Smooth muscle cell (in vitro differentiated cells): ENCODE measurements around the gene SMPD3. TPM values are rescaled to one million over a fixed set of nuclear protein-coding genes. Genes with fewer than 3 reads are reported as not detected.

Experiments
- DNase-seq: peaks from one replicate; lab custom pipeline; 2025; ENCODE audit not compliant: unreplicated experiment; lab: John Stamatoyannopoulos, UW
- H2AFZ ChIP-seq: fragments of 200-600 bp; sonication (generic); 2 replicates; pipeline ENCODE4 v1.6.0; 2016; ENCODE audit warnings: antibody characterized with exemption, low read depth, mild to moderate bottlenecking
- H3F3A ChIP-seq: fragments of 200-600 bp; sonication (generic); 2 replicates; pipeline ENCODE4 v1.6.0; 2017; ENCODE audit warnings: antibody characterized with exemption, low read depth
- H3K27ac ChIP-seq: fragments of 200-600 bp; sonication (generic); 2 replicates; pipeline ENCODE4 v1.5.1; 2016; ENCODE audit warnings: low read depth, mild to moderate bottlenecking
- H3K27me3 ChIP-seq: fragments of 200-600 bp; sonication (generic); 2 replicates; pipeline ENCODE4 v1.6.1; 2016; ENCODE audit warnings: low read depth, mild to moderate bottlenecking
- H3K36me3 ChIP-seq: fragments of 200-600 bp; sonication (generic); 2 replicates; pipeline ENCODE4 v1.5.1; 2016; ENCODE audit warnings: low read depth
- H3K4me1 ChIP-seq: fragments of 200-600 bp; sonication (generic); 2 replicates; pipeline ENCODE4 v1.5.1; 2016; ENCODE audit warnings: low read depth
- H3K4me2 ChIP-seq: fragments of 200-600 bp; sonication (generic); 2 replicates; pipeline ENCODE4 v1.6.0; 2016; ENCODE audit warnings: mild to moderate bottlenecking
- H3K4me3 ChIP-seq: fragments of 200-600 bp; sonication (generic); 2 replicates; pipeline ENCODE4 v1.5.1; 2016; ENCODE audit warnings: mild to moderate bottlenecking
- H3K79me2 ChIP-seq: fragments of 200-600 bp; sonication (generic); 2 replicates; pipeline ENCODE4 v1.6.0; 2016; ENCODE audit warnings: low read depth, mild to moderate bottlenecking
- H3K9ac ChIP-seq: fragments of 200-600 bp; sonication (generic); 2 replicates; pipeline ENCODE4 v1.6.0; 2016; ENCODE audit warnings: low read depth
- H3K9me3 ChIP-seq: fragments of 200-600 bp; sonication (generic); replicated peaks from 2 replicates; pipeline ENCODE4 v1.5.1; 2016; ENCODE audit warnings: low read depth
- H4K20me1 ChIP-seq: fragments of 200-600 bp; sonication (generic); 2 replicates; pipeline ENCODE4 v1.6.0; 2016; ENCODE audit warnings: low read depth
- CTCF ChIP-seq: fragments of 200-600 bp; sonication (generic); IDR thresholded peaks from 2 replicates; pipeline ENCODE4 v1.5.1; 2017; ENCODE audit warnings: borderline replicate concordance, mild to moderate bottlenecking, antibody characterized with exemption; ENCODE audit not compliant: insufficient read depth, poor library complexity, severe bottlenecking
- WGBS: methylation state at CpG from one replicate; pipeline ENCODE4 v1.1.7; 2016; ENCODE audit warnings: low lambda C conversion rate; 5-methylcytosine and 5-hydroxymethylcytosine counted together
- polyA plus RNA-seq: library from polyadenylated mRNA; unstranded; fragments of >200 nt; fragmentation: Nextera tagmentation; extraction: Ambion mirVana; gene quantifications from 2 replicates; pipeline ENCODE4 v1.2.1, GENCODE V29; 2016
- total RNA-seq: library from RNA; depleted of rRNA; stranded (reverse); fragments of >200 nt; gene quantifications from 2 replicates; pipeline ENCODE4 v1.2.3, GENCODE V29; 2014

The SMPD3 gene
- total and polyA plus RNA-seq, 2 experiments from 2014 or later, result 0.63 to 0.73 TPM

DNA sequence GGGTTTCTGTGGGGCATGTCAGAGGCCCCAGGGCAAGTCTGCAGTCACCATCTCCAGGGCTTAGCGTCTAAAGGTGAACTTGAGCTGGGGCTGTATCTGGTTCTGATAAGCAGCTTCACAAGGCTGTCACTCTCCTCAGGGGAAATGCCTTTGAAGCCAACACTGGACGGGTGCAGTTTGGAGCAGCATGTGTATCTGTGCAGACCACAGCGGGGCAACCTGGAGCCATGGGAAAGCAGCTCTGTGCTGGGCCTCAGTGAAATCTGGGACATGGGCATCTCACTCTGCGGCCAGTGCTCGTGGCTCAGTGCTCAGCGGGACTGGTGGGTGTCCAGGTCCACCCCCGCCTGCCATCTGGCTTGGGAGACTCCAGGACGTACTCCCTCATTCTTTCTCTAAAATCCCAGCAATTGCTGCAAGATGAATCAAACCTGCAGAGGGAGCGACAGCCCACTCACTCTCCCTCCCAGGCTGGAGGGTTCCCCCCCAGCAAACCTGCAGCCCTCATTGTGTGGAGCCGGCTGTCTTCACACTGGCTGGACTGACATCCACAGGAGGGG is 74.0 kb downstream of the SMPD3 start:
- 88% methylated on average over 9 of the region's 10 CpGs for WGBS
- no peak overlapping the region for H3K9ac ChIP-seq
- TF ChIP-seq CTCF, result no peak
- H3K4me1 ChIP-seq, result peaks cover 6% of the 10 kb centered on the region
- no peaks in the 10 kb centered on the region for H4K20me1 ChIP-seq
- H3K27me3 ChIP-seq, result no peaks in the 10 kb centered on the region
- H3K9me3 ChIP-seq, result no peaks in the 10 kb centered on the region
- H3K79me2 ChIP-seq, result no peaks in the 10 kb centered on the region
- DNase-seq, result no peak
- H3F3A ChIP-seq, result no peaks in the 10 kb centered on the region
- H3K27ac ChIP-seq, result no peak overlapping the region
- H2AFZ ChIP-seq, result no peak overlapping the region
- H3K4me2 ChIP-seq, result no peak overlapping the region
- no peak overlapping the region for H3K4me3 ChIP-seq
- H3K36me3 ChIP-seq, result no peaks in the 10 kb centered on the region

GRCh38 chr16:68373528-68374245 is 74.6 kb downstream of the SMPD3 start:
- H3K27me3 ChIP-seq, result no peaks in the 10 kb centered on the region

DNA sequence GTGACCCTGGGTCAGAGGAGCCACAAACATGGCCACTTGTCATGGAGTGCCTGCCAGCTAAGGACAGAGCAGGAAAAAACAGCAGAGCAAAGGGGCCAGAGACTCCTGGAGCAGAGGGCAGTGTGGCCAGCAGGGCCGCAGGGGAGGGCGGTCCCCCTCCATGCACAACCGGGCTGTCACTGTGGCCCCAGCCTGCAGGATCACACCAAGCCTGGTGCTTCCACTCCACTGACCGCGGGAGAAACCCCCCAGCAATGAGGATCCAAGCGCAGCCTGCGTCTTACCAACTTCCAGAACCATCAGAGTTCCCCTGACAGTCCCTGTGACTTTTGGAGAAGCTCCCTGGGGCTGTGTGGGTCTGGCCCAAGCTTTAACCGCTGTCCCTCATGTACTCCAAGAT is 75.5 kb downstream of the SMPD3 start:
- no peak overlapping the region for H3K27ac ChIP-seq
- TF ChIP-seq CTCF, result no peak
- no peaks in the 10 kb centered on the region for H3K9me3 ChIP-seq
- no peak overlapping the region for H3K9ac ChIP-seq
- no peak overlapping the region for H3K4me2 ChIP-seq
- 91% methylated on average over 8 of the region's 8 CpGs for WGBS
- H3F3A ChIP-seq, result no peaks in the 10 kb centered on the region
- no peaks in the 10 kb centered on the region for H3K27me3 ChIP-seq
- H2AFZ ChIP-seq, result no peak overlapping the region
- H3K36me3 ChIP-seq, result no peaks in the 10 kb centered on the region
- H4K20me1 ChIP-seq, result no peaks in the 10 kb centered on the region
- DNase-seq, result no peak
- peaks cover 6% of the 10 kb centered on the region for H3K4me1 ChIP-seq
- no peak overlapping the region for H3K4me3 ChIP-seq
- no peaks in the 10 kb centered on the region for H3K79me2 ChIP-seq

More at GRCh38 chr16:68373528-68374245, 74.6 kb downstream of the SMPD3 start:
- DNase-seq, result no peak
- Histone ChIP-seq H2AFZ (no peak overlapping the region), H3K27ac (no peak overlapping the region), H3K9me3 (no peaks in the 10 kb centered on the region), H3K36me3 (no peaks in the 10 kb centered on the region), H3K4me3 (no peak overlapping the region), H3K4me1 (peaks cover 6% of the 10 kb centered on the region), H3F3A (no peaks in the 10 kb centered on the region), H3K9ac (no peak overlapping the region), H4K20me1 (no peaks in the 10 kb centered on the region), H3K4me2 (no peak overlapping the region), H3K79me2 (no peaks in the 10 kb centered on the region)
- WGBS, result 90% methylated on average over 18 of the region's 18 CpGs
- no peak for TF ChIP-seq CTCF

- Histone ChIP-seq H3K4me1 (peaks cover 6% of the 10 kb centered on the region), H3K27me3 (no peaks in the 10 kb centered on the region), H2AFZ (no peak overlapping the region), H3K27ac (no peak overlapping the region), H3K4me2 (no peak overlapping the region), H3F3A (no peaks in the 10 kb centered on the region), H3K4me3 (no peak overlapping the region), H3K9me3 (no peaks in the 10 kb centered on the region), H3K79me2 (no peaks in the 10 kb centered on the region), H4K20me1 (no peaks in the 10 kb centered on the region), H3K9ac (no peak overlapping the region), H3K36me3 (no peaks in the 10 kb centered on the region)
- TF ChIP-seq CTCF, result no peak
- no peak for DNase-seq
- 97% methylated on average over 3 of the region's 3 CpGs for WGBS
These were observed 76.0 kb downstream of the SMPD3 start for GRCh38 chr16:68372381-68372720.
